ENCODE data around the gene OR6B1.
"Not testable (repeated sequence)": the region's sequence is repeated elsewhere in the genome, so short reads cannot be mapped to it uniquely, and the experiment has no call there.

Gene OR6B1

DNA sequence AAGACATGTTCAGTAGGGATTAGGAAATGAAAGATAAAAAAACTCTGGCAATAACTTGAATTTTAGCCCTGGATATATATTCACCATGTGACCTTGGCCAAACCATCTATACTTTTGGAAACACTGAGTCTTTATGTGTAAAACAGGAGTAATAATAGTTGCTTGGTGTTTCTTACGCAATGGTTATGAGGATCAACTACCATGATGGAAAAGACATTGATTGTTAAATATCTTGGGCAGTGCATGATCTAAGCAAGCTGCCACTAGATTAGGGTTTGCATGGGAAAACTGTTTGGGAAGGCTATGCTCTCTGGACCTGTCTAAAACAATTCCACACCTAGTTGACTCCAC, 6.5 kb downstream of the OR6B1 start:
- no peak for DNase-seq

GRCh38 chr7:144009361-144009760, 9.2 kb downstream of the OR6B1 start:
- no peak for DNase-seq

GRCh38 chr7:144010061-144010460, 9.9 kb downstream of the OR6B1 start:
- not testable (repeated sequence) for DNase-seq

DNA sequence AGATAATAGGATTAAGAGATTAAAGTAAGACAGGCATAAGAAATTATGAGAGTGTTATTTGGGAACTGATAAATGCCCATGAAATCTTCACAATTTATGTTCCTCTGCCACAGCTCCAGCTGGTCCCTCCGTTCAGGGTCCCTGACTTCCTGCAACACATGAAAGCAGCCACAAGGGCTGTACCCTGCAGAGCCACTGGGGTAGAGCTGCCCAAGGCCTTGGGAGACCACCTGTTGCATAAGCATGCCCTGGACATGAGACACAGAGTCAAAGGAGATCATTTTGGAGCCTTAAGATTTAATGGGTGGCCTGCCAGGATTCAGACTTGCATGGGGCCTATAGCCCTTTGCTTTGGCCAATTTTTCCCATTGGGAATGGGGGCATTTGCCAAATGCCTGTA, 10.7 kb downstream of the OR6B1 start:
- DNase-seq, result not testable (repeated sequence)

DNA sequence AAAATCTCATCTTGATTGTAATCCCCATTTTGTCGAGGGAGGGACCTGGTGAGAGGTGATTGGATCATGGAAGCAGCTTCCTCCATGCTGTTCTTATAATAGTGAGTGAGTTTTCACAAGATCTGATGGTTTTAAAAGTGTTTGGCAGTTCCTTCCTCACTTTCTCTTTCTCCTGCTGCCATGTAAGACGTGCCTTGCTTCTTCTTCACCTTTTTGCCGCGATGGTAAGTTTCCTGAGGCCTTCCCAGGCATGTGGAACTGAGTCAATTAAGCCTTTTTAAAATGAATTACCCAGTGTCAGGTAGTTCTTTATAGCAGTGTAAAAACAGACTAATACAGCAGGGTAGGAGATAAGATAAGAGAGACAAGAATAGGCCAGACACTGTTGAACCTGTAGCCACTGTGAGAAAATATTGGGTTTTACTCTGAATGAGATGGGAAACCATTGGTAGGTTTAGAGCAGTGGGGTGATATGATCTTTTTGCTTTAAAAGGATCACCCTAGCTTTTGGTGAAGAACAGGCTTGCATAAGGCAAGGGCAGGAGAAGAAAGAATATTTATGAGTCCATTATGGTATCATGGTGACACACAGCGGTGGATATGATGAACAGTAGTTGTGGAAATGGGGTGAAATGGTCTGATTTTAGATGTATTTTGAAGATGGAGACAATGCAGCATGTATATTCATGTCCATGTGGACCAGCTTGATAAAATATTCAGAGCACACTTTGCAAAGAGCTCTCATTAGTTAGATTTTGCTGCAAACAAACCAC, 11.5 kb downstream of the OR6B1 start:
- no peak for DNase-seq

DNA sequence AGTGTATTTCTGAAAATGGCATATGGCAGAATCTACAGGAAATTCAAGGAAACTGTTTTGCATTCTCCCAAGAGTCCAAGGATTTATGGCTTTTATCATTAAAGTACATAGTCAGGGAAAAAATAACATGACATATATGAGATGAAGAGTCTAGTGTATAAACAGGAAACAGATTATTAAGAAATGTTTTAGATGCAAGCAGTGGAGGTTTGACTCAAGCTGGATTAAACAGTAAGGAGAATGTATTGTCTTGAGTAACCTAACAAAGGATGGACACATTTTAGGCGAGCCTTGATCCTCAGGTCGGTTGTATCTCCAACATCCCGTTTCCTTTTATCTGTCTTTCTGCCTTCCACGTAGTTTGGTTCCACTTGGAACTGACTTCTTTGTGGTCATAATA, 17.9 kb downstream of the OR6B1 start:
- DNase-seq, result no peak

DNA sequence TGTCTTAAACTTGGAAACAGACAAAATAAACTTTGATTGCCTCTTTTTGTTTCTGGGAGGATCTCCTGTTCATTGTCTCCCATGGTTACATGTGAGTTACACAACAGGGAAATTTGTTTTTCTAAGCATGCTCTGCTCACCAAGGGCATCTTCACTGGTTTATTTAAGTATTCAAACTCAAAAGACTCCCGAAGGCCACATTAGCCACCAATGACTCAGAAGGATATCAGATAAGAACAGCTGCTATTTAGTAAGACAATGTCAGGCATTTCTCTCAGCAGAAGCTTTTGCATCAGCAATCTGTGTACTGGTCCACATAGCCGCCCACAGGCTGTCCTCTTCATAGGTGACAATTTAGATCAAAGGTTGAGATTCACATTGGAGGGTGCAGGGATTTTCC, 19.3 kb downstream of the OR6B1 start:
- DNase-seq, result no peak

DNA sequence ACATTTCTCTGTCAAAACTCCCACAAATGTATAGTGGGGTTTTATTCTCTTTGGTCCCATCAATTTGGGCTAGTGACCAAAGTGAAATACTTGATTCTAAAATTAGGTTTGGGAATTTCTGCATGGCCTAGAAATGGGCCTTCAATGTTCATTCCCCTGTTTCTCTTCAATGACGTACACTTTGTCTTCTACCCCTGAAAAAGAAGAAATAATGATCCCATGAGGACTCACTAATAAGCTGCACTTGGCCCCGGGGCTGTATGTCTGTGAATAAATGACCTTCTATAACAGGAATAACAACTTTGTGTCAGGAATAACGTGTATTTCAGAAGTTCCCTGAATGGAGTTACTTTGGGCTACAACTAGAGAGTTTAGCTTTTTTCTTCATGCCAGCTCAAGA, 20.2 kb downstream of the OR6B1 start:
- no peak for DNase-seq

GRCh38 chr7:144022169-144022568, 22.0 kb downstream of the OR6B1 start:
- DNase-seq, result no peak

DNA sequence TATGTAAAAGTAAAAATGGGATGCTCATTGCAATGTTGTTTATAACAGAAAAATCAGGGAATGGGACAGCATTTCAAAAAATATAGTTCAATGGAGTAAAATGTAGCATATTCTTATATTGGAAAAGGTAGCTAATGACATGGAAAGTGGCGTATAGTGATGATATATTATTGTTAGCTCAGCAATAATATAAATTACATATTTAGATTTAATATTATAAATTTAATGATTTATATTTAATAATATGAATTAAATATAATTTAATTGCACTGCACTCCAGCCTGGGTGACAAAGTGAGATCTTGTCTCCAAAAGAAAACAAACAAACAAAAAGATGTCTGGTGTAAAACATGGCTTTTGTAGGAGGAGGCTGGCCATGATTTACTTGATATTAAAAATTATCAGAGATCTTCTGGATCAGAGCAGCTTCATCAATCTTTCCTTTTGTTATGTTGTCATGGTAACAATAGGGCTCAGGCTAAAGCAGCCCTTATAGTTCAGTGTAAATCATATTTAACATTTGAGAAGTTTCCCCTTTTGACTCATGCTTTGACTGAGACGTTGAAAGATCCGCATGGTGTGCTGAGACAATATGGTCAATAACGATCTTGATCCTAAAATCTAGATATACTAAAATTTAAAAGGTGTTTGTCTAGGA, 23.2 kb downstream of the OR6B1 start:
- no peak for DNase-seq

GRCh38 chr7:144024213-144024612, 24.1 kb downstream of the OR6B1 start:
- no peak for DNase-seq

GRCh38 chr7:144026203-144026883, 26.2 kb downstream of the OR6B1 start:
- DNase-seq, result no peak

- DNase-seq, result no peak
Measured at GRCh38 chr7:144027070-144027469, 26.9 kb downstream of the OR6B1 start.

- no peak for DNase-seq
Measured at GRCh38 chr7:144027974-144028373, 27.9 kb downstream of the OR6B1 start.

DNA sequence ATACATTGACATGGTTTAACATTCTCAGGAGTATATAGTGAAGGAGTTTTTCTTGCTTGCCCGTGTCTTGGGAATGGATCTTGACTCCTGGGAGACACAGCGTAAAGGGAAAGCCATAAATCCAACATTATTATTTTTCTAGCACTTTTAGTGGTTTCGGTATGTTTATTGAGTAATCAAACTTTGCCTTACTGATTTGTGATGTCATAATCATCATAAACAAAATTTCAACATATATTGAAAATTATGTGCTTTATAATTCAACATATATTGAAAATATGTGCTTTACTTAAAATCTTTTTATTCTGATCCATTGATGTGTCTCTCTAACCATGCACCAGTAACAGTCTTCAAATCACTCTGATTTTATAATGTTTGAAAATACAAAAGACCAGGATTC, 28.4 kb downstream of the OR6B1 start:
- DNase-seq, result no peak

- no peak for DNase-seq
Measured at GRCh38 chr7:144032516-144032915, 32.4 kb downstream of the OR6B1 start.

- DNase-seq, result no peak
Measured at GRCh38 chr7:144032985-144033709, 33.0 kb downstream of the OR6B1 start.

DNA sequence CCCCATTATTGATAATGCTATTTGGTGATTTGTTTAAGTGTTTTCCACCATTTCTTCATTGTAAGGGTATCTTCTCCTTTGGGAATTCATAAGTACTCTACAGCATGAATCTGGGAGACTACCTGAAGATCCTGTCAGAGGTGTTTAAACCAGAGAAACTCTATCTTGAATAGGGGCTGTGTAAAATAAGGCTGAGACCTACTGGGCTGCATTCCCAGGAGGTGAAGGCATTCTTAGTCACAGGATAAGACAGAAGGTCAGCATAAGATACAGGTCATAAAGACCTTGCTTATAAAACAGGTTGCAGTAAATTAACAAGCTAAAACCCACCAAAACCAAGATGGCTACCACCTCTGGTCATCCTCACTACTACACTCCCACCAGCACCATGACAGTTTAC, 35.3 kb downstream of the OR6B1 start:
- DNase-seq, result no peak

GRCh38 chr7:144036302-144036885, 36.3 kb downstream of the OR6B1 start:
- no peak for DNase-seq

DNA sequence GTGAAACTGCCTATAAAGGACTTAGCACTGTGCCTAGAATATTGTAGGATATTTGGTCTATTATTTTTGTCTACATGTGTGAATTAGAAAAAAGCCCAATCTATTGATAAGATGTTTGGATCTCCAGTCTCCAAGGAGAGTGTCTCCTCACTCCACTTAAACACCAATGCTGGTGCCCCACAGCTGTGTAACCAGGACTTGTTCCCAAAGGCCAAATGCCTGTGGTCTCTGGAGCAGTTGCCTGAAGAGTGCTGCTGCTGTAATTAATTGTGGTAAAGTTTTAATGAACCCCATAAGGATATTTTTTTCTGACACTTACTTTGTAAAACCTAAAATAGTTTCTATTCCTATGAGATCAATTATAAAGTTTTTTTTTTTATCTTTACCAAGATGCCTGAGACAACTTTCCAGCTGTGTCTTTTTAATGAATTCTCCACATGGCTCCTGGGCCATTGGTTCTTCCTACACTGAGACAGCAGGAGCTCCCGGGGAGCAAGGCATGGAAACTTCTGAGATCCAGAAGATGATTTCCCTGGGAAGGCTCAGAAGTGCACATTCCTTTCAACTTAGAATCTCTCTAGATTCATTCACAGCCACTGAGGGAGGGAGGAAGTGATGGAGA, 37.4 kb downstream of the OR6B1 start:
- DNase-seq, result no peak

- DNase-seq, result no peak
Measured at GRCh38 chr7:144038887-144039286, 38.8 kb downstream of the OR6B1 start.

DNA sequence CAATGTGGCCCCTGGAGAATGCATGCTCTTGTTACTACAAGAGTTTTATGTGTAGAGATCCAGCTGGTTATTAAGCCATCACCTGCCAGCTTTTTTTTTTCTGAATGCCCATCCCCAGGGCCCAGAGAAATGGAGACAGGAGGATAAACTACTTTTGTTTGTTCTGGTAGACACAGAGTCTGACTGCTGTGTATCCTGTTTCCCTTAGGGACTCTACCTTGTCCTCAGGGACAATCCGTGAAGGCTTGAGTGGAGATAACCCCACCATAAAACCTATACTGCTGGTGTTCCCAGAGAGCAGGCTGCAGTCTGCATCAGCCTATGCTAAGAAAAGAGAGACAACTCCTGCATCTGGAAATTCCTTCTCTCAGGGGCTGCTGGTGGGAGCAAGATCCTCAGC, 48.5 kb downstream of the OR6B1 start, which contains the start of gene OR2A5:
TSS of gene OR2A5 (plus strand) at position 301 of the 400 bp plus-strand sequence. CDS start 1,454 bp downstream, outside the sequence.
- DNase-seq, result no peak

DNA sequence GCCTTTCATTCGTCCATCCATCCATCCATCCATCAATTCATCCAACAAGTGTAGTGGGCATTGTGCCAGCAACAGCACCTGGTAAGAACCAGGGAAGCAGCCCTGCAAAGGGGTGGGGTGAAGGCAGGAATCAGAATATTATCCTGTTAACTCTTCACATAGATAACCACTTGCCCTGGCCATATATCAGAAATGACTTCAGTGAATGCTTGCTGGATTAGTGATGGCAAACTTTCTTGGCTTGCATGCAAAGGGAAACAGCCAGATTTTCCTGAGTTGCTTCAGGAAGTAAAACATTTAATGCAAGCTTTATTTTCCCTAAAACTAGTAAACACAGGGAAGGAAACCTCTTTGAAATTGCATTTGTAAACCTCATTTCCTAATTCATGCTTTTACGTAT, 49.4 kb downstream of the OR6B1 start:
- DNase-seq, result peak; percentile 36
